Measurements from ENCODE around the gene AIG1.

The AIG1 gene

DNA sequence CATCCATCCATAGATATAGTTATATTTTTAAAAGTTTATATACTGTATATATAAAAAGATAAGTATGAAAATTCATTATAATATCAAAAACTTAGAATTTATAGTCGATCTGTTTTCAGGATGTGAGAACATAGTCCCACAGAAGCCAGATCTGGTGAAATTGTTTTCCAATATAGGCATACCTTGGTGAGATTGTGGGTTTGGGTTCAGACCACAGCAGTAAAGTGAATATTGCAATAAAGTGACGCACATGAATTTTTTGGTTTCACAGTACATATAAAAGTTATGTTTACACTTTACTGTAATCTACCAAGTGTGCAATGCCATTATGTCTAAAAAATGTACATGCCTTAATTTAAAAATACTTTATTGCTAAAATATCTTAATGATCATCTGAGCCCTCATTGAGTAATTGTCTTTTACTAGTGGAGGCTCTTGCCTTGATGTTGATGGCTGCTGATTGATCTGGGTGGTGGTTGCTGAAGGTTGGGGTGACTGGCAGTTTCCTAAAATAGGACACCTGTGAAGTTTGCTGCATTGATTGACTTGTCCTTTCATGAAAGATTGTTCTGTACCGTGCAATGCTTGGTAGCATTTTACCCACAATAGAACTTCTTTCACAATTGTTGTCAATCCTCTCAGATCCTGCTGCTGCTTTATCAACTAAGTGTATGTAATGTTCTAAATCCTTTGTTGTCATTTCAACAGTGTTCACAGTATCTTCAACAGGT lies 29.8 kb downstream of the AIG1 start:
- Histone ChIP-seq H3K9me3 (ENCODE audit: low read length) (no peaks in the 10 kb centered on the region), H3K9ac (ENCODE audit: low read length) (no peak overlapping the region), H3K4me3 (ENCODE audit: low read depth, low read length, poor library complexity, severe bottlenecking) (no peak overlapping the region), H3K27me3 (ENCODE audit: insufficient read depth, low read length) (no peaks in the 10 kb centered on the region), H3K4me1 (ENCODE audit: insufficient read depth, low read length, severe bottlenecking) (no peaks in the 10 kb centered on the region), H3F3A (ENCODE audit: insufficient read depth, low read length) (no peaks in the 10 kb centered on the region), H3K4me2 (ENCODE audit: low read length) (no peak overlapping the region), H2AFZ (ENCODE audit: low read length) (no peak overlapping the region), H4K20me1 (ENCODE audit: insufficient read depth, low read length) (no peaks in the 10 kb centered on the region), H3K9me2 (ENCODE audit: low read depth, low read length) (no peaks in the 10 kb centered on the region), H3K79me2 (ENCODE audit: insufficient read depth, low read length) (no peaks in the 10 kb centered on the region), H3K27ac (ENCODE audit: low read depth, low read length, poor library complexity, severe bottlenecking) (no peak overlapping the region), H3K36me3 (ENCODE audit: insufficient read depth, low read length) (no peaks in the 10 kb centered on the region)
- TF ChIP-seq, protein P1, sequence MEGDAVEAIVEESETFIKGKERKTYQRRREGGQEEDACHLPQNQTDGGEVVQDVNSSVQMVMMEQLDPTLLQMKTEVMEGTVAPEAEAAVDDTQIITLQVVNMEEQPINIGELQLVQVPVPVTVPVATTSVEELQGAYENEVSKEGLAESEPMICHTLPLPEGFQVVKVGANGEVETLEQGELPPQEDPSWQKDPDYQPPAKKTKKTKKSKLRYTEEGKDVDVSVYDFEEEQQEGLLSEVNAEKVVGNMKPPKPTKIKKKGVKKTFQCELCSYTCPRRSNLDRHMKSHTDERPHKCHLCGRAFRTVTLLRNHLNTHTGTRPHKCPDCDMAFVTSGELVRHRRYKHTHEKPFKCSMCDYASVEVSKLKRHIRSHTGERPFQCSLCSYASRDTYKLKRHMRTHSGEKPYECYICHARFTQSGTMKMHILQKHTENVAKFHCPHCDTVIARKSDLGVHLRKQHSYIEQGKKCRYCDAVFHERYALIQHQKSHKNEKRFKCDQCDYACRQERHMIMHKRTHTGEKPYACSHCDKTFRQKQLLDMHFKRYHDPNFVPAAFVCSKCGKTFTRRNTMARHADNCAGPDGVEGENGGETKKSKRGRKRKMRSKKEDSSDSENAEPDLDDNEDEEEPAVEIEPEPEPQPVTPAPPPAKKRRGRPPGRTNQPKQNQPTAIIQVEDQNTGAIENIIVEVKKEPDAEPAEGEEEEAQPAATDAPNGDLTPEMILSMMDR (IDR thresholded peaks at IDR 0.05; ENCODE audit: low read length): no peak
- TF ChIP-seq EZH2 (IDR thresholded peaks at IDR 0.05; ENCODE audit: borderline replicate concordance, low read length): no peak

DNA sequence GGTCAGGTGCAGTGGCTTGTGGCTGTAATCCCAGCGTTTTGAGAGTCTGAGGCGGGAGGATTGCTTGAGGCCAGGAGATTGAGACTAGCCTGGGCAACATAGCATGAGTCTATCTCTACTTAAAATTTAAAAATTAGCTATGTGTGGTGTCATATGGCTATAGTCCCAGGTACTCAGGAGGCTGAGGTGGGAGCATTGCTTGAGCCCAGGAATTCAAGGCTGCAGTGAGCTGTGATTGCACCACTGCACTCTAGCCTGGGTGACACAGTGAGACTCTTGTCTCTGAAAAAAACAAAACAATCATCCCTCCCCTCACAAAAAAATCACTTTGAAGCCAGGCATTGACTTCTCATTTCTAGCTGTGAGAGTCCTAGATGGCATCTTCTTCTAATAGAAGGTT lies 32.1 kb downstream of the AIG1 start:
- Histone ChIP-seq H3K36me3 (ENCODE audit: insufficient read depth, low read length) (no peaks in the 10 kb centered on the region), H3K4me2 (ENCODE audit: low read length) (no peak overlapping the region), H2AFZ (ENCODE audit: low read length) (no peak overlapping the region), H3K4me1 (ENCODE audit: insufficient read depth, low read length, severe bottlenecking) (no peaks in the 10 kb centered on the region), H3K9me3 (ENCODE audit: low read length) (no peaks in the 10 kb centered on the region), H4K20me1 (ENCODE audit: insufficient read depth, low read length) (no peaks in the 10 kb centered on the region), H3K9me2 (ENCODE audit: low read depth, low read length) (no peaks in the 10 kb centered on the region), H3K27ac (ENCODE audit: low read depth, low read length, poor library complexity, severe bottlenecking) (no peak overlapping the region), H3K9ac (ENCODE audit: low read length) (no peak overlapping the region), H3F3A (ENCODE audit: insufficient read depth, low read length) (no peaks in the 10 kb centered on the region), H3K27me3 (ENCODE audit: insufficient read depth, low read length) (no peaks in the 10 kb centered on the region), H3K79me2 (ENCODE audit: insufficient read depth, low read length) (no peaks in the 10 kb centered on the region), H3K4me3 (ENCODE audit: low read depth, low read length, poor library complexity, severe bottlenecking) (no peak overlapping the region)
- TF ChIP-seq EZH2 (IDR thresholded peaks at IDR 0.05; ENCODE audit: borderline replicate concordance, low read length): no peak
- TF ChIP-seq, protein P1 (IDR thresholded peaks at IDR 0.05; ENCODE audit: low read length): no peak

DNA sequence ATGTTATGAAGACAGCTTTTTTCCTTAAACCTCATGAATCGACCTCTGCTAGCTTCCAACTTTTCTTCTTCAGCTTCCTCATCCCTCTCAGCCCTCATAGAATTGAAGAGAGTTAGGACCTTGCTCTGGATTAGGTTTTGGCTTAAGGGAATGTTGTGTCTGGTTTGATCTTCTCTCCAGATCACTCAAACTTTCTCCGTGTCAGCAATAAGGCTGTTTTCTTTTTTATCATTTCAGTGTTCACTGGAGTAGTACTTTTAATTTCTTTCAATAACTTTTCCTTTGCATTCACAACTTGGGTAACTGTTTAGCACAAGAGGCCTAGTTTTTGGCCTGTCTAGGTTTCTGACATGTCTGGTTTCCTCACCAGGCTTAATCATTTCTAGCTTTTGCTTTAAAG lies 32.6 kb downstream of the AIG1 start:
- Histone ChIP-seq H3K27ac (ENCODE audit: low read depth, low read length, poor library complexity, severe bottlenecking) (no peak overlapping the region), H2AFZ (ENCODE audit: low read length) (no peak overlapping the region), H3K9me3 (ENCODE audit: low read length) (no peaks in the 10 kb centered on the region), H3K4me3 (ENCODE audit: low read depth, low read length, poor library complexity, severe bottlenecking) (no peak overlapping the region), H3K9ac (ENCODE audit: low read length) (no peak overlapping the region), H3K9me2 (ENCODE audit: low read depth, low read length) (no peaks in the 10 kb centered on the region), H3K4me1 (ENCODE audit: insufficient read depth, low read length, severe bottlenecking) (no peaks in the 10 kb centered on the region), H3F3A (ENCODE audit: insufficient read depth, low read length) (no peaks in the 10 kb centered on the region), H4K20me1 (ENCODE audit: insufficient read depth, low read length) (no peaks in the 10 kb centered on the region), H3K27me3 (ENCODE audit: insufficient read depth, low read length) (no peaks in the 10 kb centered on the region), H3K79me2 (ENCODE audit: insufficient read depth, low read length) (no peaks in the 10 kb centered on the region), H3K4me2 (ENCODE audit: low read length) (no peak overlapping the region), H3K36me3 (ENCODE audit: insufficient read depth, low read length) (no peaks in the 10 kb centered on the region)
- no peak for TF ChIP-seq EZH2 (IDR thresholded peaks at IDR 0.05; ENCODE audit: borderline replicate concordance, low read length)
- TF ChIP-seq, protein P1 (IDR thresholded peaks at IDR 0.05; ENCODE audit: low read length): no peak

Measured in OCI-LY1 (cell line).